ENCODE data around the gene PDZRN3. TPM values are rescaled to one million over a fixed set of nuclear protein-coding genes. Genes with fewer than 3 reads are reported as not detected.
A peak's percentile ranks its signal among the peaks of the same experiment; 100 is the strongest.

Gene PDZRN3
- 3.1 and 3.5 TPM in 2 replicates for total RNA-seq (2014; rRNA removed; shearing (Covaris generic))

DNA sequence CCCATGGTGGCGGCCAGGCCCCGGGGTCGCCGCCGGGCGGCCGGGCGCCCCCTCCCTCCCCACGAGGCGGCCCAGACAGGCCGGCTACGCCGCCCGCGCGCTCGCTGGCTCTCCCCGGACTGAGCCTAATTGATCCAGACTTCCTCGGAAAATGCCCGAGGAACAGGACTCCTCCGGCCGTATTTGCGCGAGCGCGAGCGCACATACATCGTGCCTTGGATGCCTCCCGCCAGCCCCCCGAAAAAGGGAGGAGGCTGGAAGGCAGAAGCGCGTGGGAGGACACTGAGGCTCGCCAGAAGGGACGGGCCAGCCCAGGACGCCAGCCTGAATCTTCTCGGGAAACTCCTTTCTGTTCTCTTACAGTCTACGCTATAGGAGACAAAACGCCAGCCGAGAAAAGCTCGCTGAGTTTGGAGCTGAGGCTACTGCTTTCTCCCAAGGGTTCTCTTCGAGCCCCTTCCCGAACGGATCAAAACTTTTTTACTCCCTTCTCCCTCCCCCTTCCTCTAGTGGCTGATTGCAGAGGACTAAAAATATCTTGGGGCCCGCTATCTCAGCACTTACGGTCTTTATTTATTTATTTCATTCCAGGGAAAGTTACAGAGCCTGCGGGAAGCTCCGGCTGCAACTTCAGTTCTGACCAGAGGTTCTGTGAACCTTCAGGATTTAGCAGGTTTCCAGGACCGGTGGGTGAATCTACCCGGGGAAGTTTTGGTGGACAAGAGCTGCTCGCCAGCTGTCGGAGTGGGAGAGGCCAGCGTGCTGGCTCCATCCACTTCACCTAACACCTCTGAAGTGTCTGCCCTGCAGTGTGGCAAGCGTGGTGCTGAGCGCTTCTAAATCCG lies at the start of gene PDZRN3:
Gene PDZRN3, minus strand, starts transcription at position 121 of the 845 bp plus-strand sequence.
- peak; percentile 33 for DNase-seq (ENCODE audit: low read depth)

DNA sequence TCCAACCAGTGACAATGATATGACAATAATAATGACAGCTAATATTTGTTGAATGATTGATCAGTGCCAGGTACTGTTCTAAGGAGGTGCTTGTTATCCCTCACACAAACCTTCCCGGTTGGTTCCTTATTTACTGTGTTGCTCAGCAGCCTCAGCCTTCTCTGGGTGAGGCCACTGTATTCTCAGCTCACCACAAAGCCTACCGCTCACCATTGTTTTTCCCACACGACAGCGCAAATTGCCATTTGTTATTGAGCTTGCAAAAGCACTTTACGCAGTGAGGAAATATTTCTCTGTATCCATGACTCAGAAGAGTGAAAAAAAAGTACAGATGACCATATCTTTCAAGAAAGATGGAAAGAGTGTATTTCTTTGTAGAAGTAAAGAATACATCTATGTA lies 49.5 kb upstream of the PDZRN3 start:
- peak; percentile 28 for DNase-seq (ENCODE audit: low read depth)

DNA sequence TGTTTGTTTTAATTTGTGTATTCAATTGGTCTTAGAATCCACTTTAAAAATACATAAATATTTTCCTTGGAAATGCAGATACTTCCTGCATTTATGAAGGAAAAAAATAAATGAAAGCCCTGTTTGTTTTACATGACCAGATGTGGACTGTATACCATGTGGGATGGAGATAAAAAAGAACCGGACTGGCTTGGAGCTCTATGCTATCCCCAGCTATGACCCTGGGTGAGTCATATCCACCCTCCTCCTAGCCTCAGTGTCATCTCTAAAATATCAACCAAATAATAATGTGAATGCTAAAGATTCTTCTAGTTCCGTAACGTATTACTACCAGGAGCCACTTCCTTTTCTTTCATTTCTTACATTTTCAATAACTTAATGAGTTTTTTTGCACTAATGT lies 44.5 kb upstream of the PDZRN3 start:
- no peak for DNase-seq (ENCODE audit: low read depth)

DNA sequence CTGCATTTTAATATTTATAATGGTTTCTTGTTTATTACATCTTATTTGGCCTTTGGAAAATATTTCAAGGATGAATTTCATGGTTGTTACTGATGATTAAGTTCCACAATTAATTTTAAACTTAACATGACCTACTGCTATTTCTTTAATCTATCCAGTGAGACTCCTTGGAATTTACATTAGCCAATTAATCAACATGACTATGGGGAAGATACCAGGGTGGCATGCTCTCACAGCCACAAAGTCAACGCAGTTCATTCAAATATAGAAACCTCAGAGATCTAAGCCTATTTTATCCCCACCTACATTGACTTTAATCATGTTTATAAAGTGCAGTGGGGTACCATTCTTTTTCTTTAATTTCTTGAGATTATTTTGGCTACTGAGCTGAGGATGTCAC lies 43.6 kb upstream of the PDZRN3 start:
- no peak for DNase-seq (ENCODE audit: low read depth)

DNA sequence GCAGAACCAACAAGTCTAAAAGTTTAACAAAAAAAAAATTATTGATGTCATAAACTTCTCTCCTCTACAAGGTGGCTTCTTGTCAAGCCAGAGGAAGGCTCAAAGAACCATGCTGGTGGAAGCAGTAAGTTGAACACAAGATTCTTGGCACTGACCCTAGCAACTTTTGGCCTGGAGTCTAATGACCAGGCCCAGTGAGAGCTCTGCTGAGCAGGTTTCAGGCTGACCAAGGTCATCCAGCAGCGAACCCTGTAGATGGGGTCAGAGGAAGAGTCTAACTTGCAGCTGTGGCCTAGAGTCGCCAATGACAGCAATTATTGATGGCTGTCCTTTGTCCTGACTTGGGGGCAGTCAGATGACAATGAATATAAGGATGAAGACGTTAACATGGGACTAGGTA lies 43.1 kb upstream of the PDZRN3 start:
- no peak for DNase-seq (ENCODE audit: low read depth)

DNA sequence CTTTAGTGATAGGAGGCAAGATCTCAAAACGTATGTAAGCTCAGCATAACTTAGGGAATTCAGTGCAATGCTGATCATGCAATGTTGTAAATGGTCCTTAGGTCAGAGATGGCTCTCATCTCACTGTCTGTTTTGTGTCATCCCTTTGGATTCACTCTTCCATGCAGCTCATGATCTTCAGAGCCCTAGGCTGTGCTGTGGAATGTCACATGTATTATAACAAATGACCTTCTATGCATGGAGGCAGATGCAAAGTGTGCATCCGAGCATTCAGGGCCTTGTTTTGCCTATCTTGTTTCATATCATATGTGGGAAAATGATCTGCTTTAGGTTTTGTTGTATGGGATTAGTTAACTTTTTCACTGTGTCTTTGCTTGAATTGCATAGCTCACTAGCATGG lies 40.5 kb upstream of the PDZRN3 start:
- no peak for DNase-seq (ENCODE audit: low read depth)

DNA sequence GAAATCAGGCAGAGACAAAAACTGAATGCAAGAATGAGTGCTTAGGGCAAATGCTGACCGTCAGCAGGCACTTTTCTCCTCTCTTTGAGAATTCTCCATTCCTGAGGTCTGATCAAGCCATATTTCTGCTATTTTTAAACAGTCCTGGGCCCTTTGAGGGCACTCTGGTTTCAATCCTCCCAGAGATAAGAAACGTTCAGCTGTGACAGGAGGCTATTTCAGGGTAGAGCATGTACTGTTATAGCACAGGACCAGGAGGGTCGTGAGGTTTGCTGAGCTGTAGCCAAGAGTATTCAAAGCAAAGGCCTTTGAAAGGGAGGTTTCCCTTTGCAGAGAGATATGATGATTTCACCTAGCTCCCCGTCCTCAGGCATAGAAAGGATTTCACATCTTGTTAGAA lies 39.6 kb upstream of the PDZRN3 start:
- DNase-seq (ENCODE audit: low read depth): no peak

DNA sequence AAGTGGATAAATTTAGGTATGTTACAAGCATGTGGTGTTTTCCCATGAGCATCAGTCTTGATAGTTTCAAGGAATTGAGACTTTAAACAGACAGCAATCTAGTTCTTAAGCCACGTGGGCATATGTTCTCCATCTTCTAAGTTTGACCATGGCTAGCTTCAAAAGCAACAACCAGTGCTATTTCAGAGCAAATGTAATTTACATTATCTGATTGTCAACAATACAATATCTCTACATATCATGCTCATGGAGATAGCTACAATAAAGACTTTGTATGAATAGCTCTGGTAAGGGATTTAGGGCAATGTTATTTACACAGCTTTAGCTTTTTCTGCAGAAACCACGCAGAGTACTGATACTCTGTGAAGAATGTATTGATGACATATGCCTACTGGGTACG lies 38.8 kb upstream of the PDZRN3 start:
- DNase-seq (ENCODE audit: low read depth): no peak

DNA sequence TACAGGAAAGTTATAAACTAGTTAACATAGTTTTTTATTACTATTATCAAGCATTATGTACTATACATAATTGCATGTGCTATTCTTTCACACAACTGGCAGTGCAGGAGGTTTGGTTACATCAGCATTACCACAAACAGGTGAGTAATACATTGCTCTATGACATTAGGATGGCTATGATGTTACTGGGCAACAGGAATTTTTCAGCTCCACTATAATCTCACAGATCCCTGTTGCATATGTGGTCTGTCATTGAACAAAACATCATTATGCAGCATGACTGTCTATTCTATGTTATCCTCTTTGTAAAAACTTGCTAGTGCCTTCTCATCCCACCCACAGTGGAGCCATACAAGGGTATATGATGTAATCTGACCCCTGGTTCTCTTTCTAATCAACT lies 36.5 kb upstream of the PDZRN3 start:
- peak; percentile 13 for DNase-seq (ENCODE audit: low read depth)

DNA sequence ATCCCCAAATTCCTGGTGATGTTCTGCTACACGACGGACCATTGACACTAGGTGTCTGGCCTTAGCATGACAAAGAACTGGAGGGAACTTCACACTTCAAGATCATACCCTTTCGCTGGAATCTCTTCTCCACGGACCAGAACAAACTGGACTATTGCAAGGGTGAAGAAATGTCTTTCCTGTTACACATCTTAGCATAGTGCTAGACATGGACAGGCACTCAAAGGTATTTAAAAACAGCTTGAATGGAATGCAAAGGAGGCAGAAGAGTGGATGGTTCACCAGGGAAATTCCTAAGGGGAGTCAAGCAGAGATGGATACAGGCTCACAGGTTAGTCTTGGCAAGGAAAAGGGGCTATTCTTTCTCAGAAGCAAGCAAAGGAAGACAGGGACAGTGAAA lies 33.5 kb upstream of the PDZRN3 start:
- DNase-seq (ENCODE audit: low read depth): no peak

DNA sequence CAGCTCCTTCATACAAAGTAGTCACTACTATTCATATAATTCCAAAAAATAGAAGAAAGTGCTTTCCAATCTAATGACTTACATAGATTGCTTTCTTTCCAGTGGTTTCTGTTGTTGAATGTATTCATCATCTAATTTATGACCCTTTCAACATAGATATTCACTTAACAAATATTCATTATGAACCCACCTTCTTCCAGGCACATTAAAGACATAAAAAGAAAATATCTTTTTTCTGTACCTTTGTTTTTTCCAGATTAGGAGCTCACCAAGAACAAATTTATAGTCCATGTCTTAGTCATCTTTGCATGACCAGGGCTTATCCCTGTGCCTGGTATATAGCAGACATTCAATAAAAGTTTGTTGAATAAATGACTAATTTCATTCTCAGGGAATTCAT lies 32.4 kb upstream of the PDZRN3 start:
- no peak for DNase-seq (ENCODE audit: low read depth)

DNA sequence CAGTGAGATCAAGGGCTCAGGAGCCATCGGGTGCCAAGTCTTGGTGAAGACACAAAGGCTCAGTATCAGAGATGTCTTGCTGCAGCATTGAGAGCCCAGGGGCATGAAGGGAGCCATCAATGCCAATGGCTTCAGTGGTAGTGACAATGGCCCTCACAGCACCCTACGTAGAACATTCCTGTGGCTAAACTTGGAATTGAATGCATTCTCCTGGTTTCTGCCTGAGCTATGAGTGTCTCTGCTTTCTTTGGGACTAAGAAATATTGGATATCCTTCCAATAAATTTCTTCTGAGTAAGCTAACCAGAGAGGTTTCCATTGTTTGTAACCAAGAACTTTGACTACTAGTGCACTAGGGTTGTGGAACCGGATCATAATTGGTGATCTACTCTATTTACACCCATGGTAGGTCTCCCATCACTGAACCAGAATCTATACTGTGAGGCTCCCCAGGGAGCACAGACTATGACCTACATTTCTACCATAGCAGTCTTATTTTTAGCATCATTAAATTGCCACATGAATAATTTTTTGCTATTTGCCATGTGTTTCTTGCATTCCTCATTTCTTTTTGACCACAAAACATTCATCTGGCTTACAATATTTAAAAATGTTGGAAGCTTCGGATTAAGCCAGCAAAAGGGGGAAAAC lies 31.6 kb upstream of the PDZRN3 start:
- DNase-seq (ENCODE audit: low read depth): no peak

DNA sequence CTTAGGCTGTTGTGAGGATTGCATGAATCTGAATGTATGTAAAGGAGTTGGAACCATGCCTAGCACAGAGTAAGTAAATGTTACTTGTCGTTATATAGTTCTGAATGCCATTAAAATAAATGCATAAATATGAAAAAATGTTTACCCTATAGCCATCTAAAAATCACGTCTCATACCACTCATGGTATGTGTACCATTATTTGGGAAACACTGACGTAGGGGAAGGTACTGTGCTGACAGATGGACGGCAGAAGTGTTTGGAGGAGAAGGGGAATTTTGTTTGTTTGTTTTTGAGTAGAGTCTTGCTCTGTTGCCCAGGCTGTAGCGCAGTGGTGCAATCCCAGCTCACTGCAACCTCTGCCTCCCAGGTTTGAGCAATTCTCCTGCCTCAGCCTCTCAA lies 30.5 kb upstream of the PDZRN3 start:
- no peak for DNase-seq (ENCODE audit: low read depth)

DNA sequence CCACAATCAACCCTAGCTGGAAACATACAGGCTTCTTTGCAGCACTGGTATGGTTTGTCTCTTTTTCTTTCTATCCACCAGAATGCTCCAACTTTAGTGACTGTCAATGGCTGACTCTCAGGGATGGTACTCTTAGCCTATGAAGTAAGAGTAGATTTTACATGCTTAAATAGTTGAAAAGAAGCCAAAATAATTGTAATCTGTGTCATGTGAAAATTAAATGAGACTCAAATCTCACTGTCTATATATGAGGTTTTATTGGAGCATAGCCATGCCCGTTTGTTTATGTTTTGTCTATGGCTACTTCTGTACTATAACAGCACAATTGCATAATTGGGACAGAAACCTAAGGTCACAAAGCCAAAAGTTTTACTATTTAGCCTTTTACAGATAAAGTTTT lies 29.1 kb upstream of the PDZRN3 start:
- DNase-seq (ENCODE audit: low read depth): no peak

DNA sequence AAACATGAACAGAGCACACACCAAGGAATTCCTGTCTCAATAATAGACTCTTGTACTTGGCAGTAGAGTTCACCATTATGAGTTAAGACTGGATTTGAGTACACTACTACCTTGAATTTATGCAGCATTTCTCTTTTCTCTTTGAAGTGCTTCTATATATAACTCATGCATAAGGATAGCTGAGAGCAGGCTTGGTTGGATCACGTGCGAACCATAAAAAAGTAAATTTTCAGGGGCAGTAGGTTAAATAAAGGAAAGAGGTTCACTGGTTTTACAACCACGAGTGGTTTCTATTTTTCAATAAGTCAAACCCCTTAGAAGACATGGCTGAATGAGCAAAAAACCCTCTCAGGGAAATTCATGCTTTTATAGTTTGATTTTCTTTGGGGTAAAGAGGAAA lies 28.6 kb upstream of the PDZRN3 start:
- DNase-seq (ENCODE audit: low read depth): no peak

DNA sequence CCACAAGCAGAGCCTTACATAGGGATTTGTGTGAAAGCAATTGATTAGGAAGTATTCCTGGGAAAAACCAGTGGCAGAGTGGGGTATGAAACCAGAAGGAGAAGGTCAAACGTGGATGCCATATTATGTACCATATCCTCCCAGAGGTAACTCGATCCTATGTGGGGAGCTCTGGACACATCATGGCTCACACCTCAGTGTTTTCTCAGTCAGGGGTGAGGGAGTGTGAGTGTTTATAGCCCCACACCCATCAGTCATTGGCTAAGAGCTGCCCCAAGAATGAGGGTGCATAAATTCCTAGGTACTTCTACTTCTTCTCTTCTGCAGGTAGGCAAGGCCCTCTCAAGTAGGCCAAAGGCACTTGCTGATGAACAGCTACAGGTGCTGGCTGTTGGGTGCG lies 28.2 kb upstream of the PDZRN3 start:
- no peak for DNase-seq (ENCODE audit: low read depth)

DNA sequence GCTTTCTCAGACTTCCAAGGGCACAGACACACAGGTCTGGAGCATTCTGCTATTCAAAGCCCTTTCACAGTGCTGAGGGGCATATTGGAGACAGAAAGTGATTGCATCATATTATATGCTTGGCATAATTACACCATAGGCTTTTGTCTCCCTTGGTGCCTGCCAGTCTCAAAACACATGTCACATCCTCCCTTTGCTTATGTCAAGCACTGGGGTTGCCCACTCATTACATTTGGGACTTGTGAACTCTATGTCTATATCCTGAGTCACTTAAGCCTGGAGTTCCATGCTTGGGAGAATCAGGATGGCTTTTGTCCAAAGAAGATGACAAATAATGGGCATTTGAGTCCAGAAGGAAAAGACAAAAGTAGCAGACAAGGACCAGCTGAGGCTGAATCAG lies 12.3 kb upstream of the PDZRN3 start:
- DNase-seq (ENCODE audit: low read depth): no peak

DNA sequence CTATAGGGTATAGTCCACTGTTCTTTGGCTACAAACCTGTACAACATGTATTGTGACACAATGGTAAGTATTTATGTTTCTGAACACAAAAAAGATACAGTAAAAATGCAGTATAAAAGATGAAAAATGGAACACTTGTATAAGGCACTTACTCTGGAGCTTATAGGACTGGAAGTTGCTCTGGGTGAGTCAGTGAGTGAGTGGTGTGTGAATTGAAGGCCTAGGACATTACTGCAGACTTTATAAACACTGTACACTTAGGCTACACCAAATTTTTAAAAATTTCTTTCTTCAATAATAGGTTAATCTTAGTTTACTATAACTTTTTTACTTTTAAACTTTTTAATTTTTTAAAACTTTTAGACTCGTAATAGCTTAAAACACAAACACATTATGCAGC lies 10.5 kb upstream of the PDZRN3 start:
- DNase-seq (ENCODE audit: low read depth): no peak

DNA sequence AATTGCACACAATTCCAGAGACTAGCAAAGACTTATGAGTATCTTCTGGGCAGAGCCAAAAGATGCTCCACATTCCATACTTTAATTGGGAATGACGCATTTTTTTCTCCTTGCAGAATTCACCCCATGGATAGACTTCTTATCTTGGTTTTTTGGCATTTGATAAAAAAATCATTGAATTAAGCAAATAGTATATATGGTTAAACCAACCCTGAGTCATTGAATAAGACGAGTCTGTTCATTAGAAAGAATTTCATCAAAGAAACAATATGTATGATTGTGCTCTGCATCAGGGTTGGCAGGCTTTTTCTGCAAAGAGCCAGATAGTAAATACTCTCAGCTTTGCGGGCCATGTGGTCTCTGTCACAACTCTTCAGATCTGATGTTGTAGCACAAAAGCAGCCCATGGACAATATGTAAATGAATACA lies 9.2 kb upstream of the PDZRN3 start:
- DNase-seq (ENCODE audit: low read depth): no peak

DNA sequence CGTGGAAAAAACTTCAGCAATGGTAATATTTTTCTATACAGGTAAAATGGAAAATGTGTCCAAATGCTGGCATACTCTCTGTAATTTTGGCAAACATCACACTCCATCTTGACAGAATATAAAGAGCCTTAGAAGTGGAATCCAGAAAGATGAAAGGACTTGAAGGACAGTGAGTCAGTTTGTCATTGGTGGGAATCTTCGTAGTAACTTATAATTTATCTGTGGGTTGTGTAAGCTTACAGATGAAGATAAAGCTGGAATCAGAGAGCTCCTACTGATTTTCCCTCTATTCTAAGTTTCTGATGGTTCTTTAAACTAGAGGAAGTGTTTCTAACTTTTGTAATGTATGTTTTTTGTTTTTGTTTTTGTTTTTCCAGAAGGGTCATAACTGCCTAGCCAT lies 8.7 kb upstream of the PDZRN3 start:
- DNase-seq (ENCODE audit: low read depth): no peak

DNA sequence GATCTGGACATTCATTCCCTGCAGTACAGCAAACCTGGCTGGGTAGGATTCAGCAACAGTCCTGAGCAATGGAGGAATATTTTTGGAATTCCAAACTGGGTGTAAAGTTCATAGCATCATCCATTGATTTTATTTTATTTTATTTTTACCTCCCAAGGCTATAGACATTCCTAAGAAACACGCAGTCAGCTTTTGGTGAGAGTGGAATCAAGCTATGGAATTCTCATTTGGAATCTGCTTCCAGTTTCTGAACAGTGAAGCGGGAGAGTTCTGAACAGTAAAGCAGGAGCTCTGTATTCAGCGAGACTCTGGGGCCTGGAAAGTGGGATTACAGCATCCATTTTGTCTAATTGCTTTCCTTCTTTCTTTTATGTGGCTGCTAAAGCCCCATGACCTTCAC lies 1.4 kb upstream of the PDZRN3 start:
- no peak for DNase-seq (ENCODE audit: low read depth)

DNA sequence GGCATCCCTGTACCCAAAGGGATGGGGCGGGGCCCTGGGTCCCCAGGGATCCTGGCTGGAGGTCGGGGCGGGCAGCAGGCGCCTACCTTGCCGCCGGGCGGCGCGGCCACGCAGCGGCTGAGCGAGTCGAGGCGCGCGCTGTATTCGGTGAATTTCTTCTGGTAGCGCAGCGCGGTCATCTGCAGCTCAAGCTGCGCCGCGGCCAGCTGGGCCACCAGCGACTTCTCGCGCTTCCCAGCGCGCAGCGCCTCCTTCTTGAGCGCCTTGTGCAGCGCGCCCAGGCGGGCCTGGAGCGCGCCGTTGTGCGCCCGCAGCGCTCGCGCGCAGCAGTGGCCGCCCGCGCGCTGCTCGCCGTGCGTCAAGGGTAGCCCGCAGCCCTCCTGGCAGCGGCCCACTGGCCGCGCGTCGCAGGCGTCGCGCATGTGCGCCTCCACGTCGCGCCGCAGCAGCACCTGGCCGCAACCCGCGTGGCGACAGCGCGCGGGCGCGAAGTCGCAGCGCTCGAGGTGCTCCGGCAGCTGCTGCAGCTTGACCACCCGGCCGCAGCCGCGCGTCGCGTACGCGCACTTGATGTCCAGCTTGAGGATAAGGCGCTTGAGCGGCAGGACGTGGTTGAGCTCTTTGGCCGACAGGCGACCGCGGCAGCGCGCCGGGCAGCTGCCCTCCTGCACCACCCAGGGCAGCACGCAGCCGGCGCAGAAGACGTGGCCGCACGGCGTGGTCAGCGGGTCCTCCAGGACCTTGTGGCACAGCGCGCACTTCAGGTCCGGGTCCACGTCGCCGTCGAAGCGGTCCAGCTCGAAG lies 522 bp downstream of the PDZRN3 start:
- DNase-seq (ENCODE audit: low read depth): peak; percentile 43

DNA sequence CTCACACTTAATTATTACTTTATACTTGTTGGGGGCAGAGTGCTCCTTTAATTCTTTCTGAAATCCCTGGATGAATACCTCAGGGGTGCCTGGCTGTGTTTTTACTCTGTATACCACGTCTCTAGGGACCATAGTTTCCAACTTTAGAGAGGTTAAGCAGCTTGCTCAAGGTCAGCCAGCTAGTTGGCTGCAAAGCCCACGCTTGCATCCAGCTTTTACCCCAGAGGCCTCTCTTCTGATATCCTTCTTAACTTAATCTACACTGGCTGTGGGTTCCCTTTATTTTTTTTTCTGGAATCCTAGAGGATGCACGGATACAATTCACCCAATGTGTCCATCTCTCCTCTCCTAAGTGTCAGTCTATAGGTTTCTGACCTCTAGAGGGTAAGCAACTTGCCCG lies 1.4 kb downstream of the PDZRN3 start:
- DNase-seq (ENCODE audit: low read depth): no peak

Measured in Daoy (cell line).